Right renal pelvis (tissue), 4 donors: ENCODE data around the gene LMO4. TPM values are rescaled to one million over a fixed set of nuclear protein-coding genes. Genes with fewer than 3 reads are reported as not detected.

Experiments
- DNase-seq, 4 donors: peaks; one replicate each; pipeline ENCODE4 v3.0.0-alpha.2; 2013; ENCODE audit warnings: low read depth in 4 of 4, low spot score in 3 of 4, missing footprints in 1 of 4
- polyA plus RNA-seq, 4 donors: library from polyadenylated mRNA; unstranded; fragments of 120-200 nt; gene quantifications; one replicate each; pipeline ENCODE4 v1.2.1, GENCODE V29; 2013; ENCODE audit not compliant: insufficient read length in 4 of 4

The LMO4 gene
- 100 to 1,000 TPM; 114 to 151 (median 129) TPM for polyA plus RNA-seq

GRCh38 chr1:87328272-87329050 lies at the start of gene LMO4:
TSS of gene LMO4 (plus strand) at chr1:87328880. CDS start at chr1:87332016, 3,136 bp downstream.
- peak; percentile 90 to 96 (median 94) for DNase-seq

- DNase-seq, result no peak
Measured at GRCh38 chr1:87279536-87279875, 49.2 kb upstream of the LMO4 start.

- no peak for DNase-seq
Measured at GRCh38 chr1:87279966-87280535, 48.6 kb upstream of the LMO4 start.

- DNase-seq, result no peak
Measured at GRCh38 chr1:87284456-87285240, 44.0 kb upstream of the LMO4 start.

- DNase-seq, result no peak
Measured at GRCh38 chr1:87291107-87291506, 37.6 kb upstream of the LMO4 start.

- peak; percentile 62 to 76 (median 66) for DNase-seq
Measured at GRCh38 chr1:87292684-87293493, 35.8 kb upstream of the LMO4 start.

GRCh38 chr1:87294633-87295032 lies 34.0 kb upstream of the LMO4 start:
- DNase-seq, result no peak

GRCh38 chr1:87295445-87296110 lies 33.1 kb upstream of the LMO4 start:
- DNase-seq, result no peak

- DNase-seq, result no peak
Measured at GRCh38 chr1:87296206-87296605, 32.5 kb upstream of the LMO4 start.

GRCh38 chr1:87299661-87300060 lies 29.0 kb upstream of the LMO4 start:
- no peak for DNase-seq

GRCh38 chr1:87300628-87301027 lies 28.1 kb upstream of the LMO4 start:
- no peak for DNase-seq

- DNase-seq, result no peak
Measured at GRCh38 chr1:87305151-87305550, 23.5 kb upstream of the LMO4 start.

- no peak for DNase-seq
Measured at GRCh38 chr1:87305762-87306161, 22.9 kb upstream of the LMO4 start.

GRCh38 chr1:87307306-87307705 lies 21.4 kb upstream of the LMO4 start:
- no peak for DNase-seq

- DNase-seq, result no peak
Measured at GRCh38 chr1:87307931-87308330, 20.7 kb upstream of the LMO4 start.

GRCh38 chr1:87314091-87314490 lies 14.6 kb upstream of the LMO4 start:
- no peak for DNase-seq

GRCh38 chr1:87318056-87318650 lies 10.5 kb upstream of the LMO4 start:
- no peak for DNase-seq

- no peak for DNase-seq
Measured at GRCh38 chr1:87318806-87319205, 9.9 kb upstream of the LMO4 start.

GRCh38 chr1:87325982-87326738 lies 2.5 kb upstream of the LMO4 start:
- DNase-seq, result peak in 1 of 4 donors; percentile 54
